Thyroid gland (tissue), 4 donors: ENCODE data around the gene TCEANC. TPM values are rescaled to one million over a fixed set of nuclear protein-coding genes. Genes with fewer than 3 reads are reported as not detected.
"Not testable (repeated sequence)": the region's sequence is repeated elsewhere in the genome, so short reads cannot be mapped to it uniquely, and the experiment has no call there.

ENCODE experiments used
- DNase-seq, 2 donors: peaks; one replicate each; pipeline ENCODE4 v3.0.0-alpha.2; 2019
- H3K27ac ChIP-seq, 3 donors: fragments of 200-600 bp; sonication (generic); 1 replicate in 2 of 3; 2 replicates in 1 of 3; pipeline ENCODE4 v1.5.1; 2016 to 2019; ENCODE audit warnings: mild to moderate bottlenecking in 1 of 3, moderate library complexity in 1 of 3
- H3K27me3 ChIP-seq: fragments of 200-600 bp; sonication (generic); one replicate; pipeline ENCODE4 v1.5.1; 2019
- H3K36me3 ChIP-seq, 2 donors: fragments of 200-600 bp; sonication (generic); one replicate each; pipeline ENCODE4 v1.5.1; 2016 to 2019
- H3K4me1 ChIP-seq, 2 donors: fragments of 200-600 bp; sonication (generic); one replicate each; pipeline ENCODE4 v1.5.1; 2017 to 2019
- H3K4me3 ChIP-seq, 3 donors: fragments of 200-600 bp; sonication (generic); replicated peaks in 1 of 3; 1 replicate in 2 of 3; 2 replicates in 1 of 3; pipeline ENCODE4 v1.5.1; 2016; ENCODE audit warnings: mild to moderate bottlenecking in 1 of 3
- H3K9me3 ChIP-seq: fragments of 200-600 bp; sonication (generic); one replicate; pipeline ENCODE4 v1.5.1; 2017
- POLR2A ChIP-seq, 2 donors: fragments of 450-650 bp; IDR thresholded peaks; one replicate each; pipeline ENCODE4 v1.6.1; 2017; ENCODE audit warnings: antibody characterized with exemption in 2 of 2, mild to moderate bottlenecking in 2 of 2, moderate library complexity in 1 of 2
- WGBS, 2 donors: methylation state at CpG; one replicate each; pipeline ENCODE4 v1.1.5; 2017; 5-methylcytosine and 5-hydroxymethylcytosine counted together
- intact Hi-C: fragments of 100-400 bp; cut with DNase I; formaldehyde crosslinking; loops from one replicate; pipeline ENCODE4 v1.15.1; 2023
- total RNA-seq, 4 donors: library from RNA; depleted of rRNA; stranded (reverse); fragments of >200 nt; gene quantifications; one replicate each; pipeline ENCODE4 v1.2.3, GENCODE V29; 2016
- TF ChIP-seq, protein P1 (sequence below), 6 experiments: fragments of 200-600 bp in 3 of 6; fragments of 450-650 bp in 3 of 6; sonication (generic) in 3 of 6; IDR thresholded peaks; one replicate each; pipeline ENCODE4 v1.5.1; 2016 to 2019; ENCODE audit warnings: antibody characterized with exemption in 6 of 6, mild to moderate bottlenecking in 2 of 6, inconsistent platforms in 1 of 6, moderate library complexity in 1 of 6

TCEANC gene
- total RNA-seq, 4 donors from 2014 or later: 4.5 to 8.6 (median 6.4) TPM

- intact Hi-C loops: no loop called here
- Histone ChIP-seq H3K4me1 (peaks cover 5 to 34% of the 10 kb centered on the region in 2 donors), H3K9me3 (no peaks in the 10 kb centered on the region), H3K36me3 (no peaks in the 10 kb centered on the region), H3K4me3 (no peak overlapping the region), H3K27ac (peak overlapping the region; percentile 81 to 93 (median 87)), H3K27me3 (no peaks in the 10 kb centered on the region)
- no peak for DNase-seq
- TF ChIP-seq, protein P1, sequence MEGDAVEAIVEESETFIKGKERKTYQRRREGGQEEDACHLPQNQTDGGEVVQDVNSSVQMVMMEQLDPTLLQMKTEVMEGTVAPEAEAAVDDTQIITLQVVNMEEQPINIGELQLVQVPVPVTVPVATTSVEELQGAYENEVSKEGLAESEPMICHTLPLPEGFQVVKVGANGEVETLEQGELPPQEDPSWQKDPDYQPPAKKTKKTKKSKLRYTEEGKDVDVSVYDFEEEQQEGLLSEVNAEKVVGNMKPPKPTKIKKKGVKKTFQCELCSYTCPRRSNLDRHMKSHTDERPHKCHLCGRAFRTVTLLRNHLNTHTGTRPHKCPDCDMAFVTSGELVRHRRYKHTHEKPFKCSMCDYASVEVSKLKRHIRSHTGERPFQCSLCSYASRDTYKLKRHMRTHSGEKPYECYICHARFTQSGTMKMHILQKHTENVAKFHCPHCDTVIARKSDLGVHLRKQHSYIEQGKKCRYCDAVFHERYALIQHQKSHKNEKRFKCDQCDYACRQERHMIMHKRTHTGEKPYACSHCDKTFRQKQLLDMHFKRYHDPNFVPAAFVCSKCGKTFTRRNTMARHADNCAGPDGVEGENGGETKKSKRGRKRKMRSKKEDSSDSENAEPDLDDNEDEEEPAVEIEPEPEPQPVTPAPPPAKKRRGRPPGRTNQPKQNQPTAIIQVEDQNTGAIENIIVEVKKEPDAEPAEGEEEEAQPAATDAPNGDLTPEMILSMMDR (IDR thresholded peaks at IDR 0.05): no peak
- no peak for TF ChIP-seq POLR2A (IDR thresholded peaks at IDR 0.05)
Observed at GRCh38 chrX:13667919-13668318, 15.0 kb downstream of the TCEANC start.

DNA sequence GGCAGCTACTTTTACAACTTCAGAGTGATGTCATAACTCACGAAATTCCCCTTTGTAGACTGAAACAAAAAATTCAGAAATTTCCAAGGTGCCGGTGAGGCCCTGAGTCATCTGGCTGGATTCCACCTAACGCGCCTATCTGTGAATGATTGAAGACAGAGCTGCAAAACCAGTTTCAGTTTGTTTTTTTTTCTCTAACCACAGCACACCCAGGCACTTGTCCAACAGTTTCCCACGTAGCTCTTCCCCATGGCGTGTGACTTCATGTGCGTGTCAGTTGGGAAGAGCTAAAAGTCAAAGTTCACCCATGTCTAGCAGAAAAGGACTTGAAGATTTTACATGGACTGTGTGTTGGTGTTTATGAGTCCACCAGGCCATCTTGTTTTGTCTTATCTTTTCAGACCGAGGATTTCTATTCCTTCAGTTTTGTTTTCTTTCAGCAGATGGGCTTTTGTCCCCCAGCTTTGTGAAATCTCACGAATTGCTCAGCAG, 16.4 kb downstream of the TCEANC start:
- H3K27ac ChIP-seq: peak overlapping the region; percentile 87 to 93 (median 93)
- no peaks in the 10 kb centered on the region for H3K36me3 ChIP-seq
- H3K4me3 ChIP-seq: no peak overlapping the region
- DNase-seq: peak; percentile 88
- intact Hi-C loops: no loop called here
- peaks cover 5 to 34% of the 10 kb centered on the region in 2 donors for H3K4me1 ChIP-seq
- WGBS, 2 donors: 6 to 14% methylated on average over 9 of the region's 9 CpGs
- H3K9me3 ChIP-seq: no peaks in the 10 kb centered on the region
- TF ChIP-seq, protein P1 (IDR thresholded peaks at IDR 0.05): no peak
- TF ChIP-seq POLR2A (IDR thresholded peaks at IDR 0.05): no peak
- no peaks in the 10 kb centered on the region for H3K27me3 ChIP-seq

DNA sequence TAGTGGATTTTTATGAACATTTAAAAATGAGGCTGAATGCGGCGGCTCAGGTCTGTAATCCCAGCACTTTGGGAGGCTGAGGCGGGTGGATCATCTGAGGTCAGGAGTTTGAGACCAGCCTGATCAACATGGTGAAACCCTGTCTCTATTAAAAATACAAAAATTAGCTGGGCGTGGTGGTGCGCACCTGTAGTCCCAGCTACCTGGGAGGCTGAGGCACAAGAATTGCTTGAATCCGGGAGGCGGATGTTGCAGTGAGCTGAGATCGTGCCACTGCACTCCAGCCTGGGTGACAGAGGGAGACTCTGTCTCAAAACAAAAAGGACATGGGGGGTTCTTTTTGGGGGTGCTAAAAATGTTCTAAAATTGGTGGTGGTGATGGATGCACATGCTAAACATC, 16.8 kb downstream of the TCEANC start:
- H3K27me3 ChIP-seq, H3K4me3 ChIP-seq, H3K36me3 ChIP-seq, DNase-seq, intact Hi-C loops, H3K9me3 ChIP-seq: not testable (repeated sequence)
- Histone ChIP-seq H3K4me1 (peaks cover 5 to 34% of the 10 kb centered on the region in 2 donors), H3K27ac (peak overlapping the region; percentile 87 to 93 (median 93))
- 90 to 97% methylated on average over 5 to 8 of the region's 8 CpGs for WGBS, 2 donors

DNA sequence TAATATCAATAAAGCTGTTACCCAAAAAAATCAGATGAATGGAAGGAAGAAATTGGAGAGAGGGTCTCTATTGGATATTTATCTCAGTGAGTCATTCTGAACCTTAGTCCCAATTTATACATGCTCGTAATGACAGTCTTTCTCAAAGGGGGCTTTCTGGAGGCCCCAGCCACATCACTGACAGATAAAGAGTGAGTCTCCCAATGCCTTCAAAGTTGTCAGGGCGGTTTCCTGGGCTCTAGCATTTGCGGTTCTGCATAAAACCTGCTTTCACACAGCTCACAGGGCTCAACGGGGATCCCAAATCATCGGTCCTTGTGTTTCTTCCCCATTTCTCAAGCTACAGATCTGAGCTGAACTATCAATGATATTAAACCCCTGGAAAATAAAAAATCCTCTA, 17.3 kb downstream of the TCEANC start:
- H3K4me1 ChIP-seq: peaks cover 5 to 34% of the 10 kb centered on the region in 2 donors
- H3K27ac ChIP-seq: peak overlapping the region in 1 of 3 donors; percentile 93
- no peaks in the 10 kb centered on the region for H3K36me3 ChIP-seq
- 93 to 94% methylated on average over 5 of the region's 5 CpGs for WGBS, 2 donors
- H3K4me3 ChIP-seq: no peak overlapping the region
- intact Hi-C loops: no loop called here
- no peak for DNase-seq
- no peaks in the 10 kb centered on the region for H3K9me3 ChIP-seq
- no peaks in the 10 kb centered on the region for H3K27me3 ChIP-seq
- TF ChIP-seq, protein P1 (IDR thresholded peaks at IDR 0.05): no peak
- TF ChIP-seq POLR2A (IDR thresholded peaks at IDR 0.05): no peak

GRCh38 chrX:13673016-13673415, 20.1 kb downstream of the TCEANC start:
- DNase-seq: no peak
- intact Hi-C loops: no loop called here
- Histone ChIP-seq H3K27me3 (no peaks in the 10 kb centered on the region), H3K9me3 (no peaks in the 10 kb centered on the region), H3K36me3 (no peaks in the 10 kb centered on the region), H3K4me1 (peaks cover 5 to 17% of the 10 kb centered on the region in 2 donors), H3K4me3 (no peak overlapping the region), H3K27ac (no peak overlapping the region)
- no peak for TF ChIP-seq POLR2A (IDR thresholded peaks at IDR 0.05)

DNA sequence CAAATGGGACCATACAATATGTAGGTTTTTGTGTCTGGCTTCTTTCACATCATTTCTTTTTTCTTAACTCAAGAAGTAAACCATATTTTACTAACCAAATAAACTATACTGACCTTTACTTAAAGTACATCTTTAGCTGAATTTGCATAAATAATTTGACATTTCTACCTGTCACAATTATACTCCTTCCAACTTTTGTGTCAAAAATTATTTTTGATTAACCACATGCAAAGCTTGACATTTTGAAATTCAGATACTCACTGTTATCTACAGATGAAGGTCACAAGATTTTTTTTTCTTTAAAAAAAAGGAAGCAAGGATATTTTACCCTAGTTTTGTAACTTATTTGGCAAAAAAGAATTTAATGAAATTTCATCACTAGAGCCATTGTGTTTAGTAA, 23.9 kb downstream of the TCEANC start:
- H3K27ac ChIP-seq: no peak overlapping the region
- no peaks in the 10 kb centered on the region for H3K36me3 ChIP-seq
- no peaks in the 10 kb centered on the region for H3K9me3 ChIP-seq
- TF ChIP-seq POLR2A (IDR thresholded peaks at IDR 0.05): no peak
- TF ChIP-seq, protein P1 (IDR thresholded peaks at IDR 0.05): no peak
- no peak for DNase-seq
- no peak overlapping the region for H3K4me3 ChIP-seq
- no peaks in the 10 kb centered on the region for H3K27me3 ChIP-seq
- no peaks in the 10 kb centered on the region for H3K4me1 ChIP-seq
- intact Hi-C loops: no loop called here

DNA sequence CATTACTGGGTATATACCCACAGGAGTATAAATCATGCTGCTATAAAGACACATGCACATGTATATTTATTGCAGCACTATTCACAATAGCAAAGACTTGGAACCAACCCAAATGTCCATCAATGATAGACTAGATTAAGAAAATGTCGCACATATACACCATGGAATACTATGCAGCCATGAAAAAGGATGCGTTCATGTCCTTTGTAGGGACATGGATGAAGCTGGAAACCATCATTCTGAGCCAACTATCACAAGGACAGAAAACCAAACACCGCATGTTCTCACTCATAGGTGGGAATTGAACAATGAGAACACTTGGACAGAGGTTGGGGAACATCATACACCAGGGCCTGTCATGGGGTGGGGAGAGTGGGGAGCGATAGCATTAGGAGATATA, 26.8 kb downstream of the TCEANC start:
- DNase-seq, H3K4me1 ChIP-seq, H3K27ac ChIP-seq, H3K9me3 ChIP-seq, H3K36me3 ChIP-seq, H3K27me3 ChIP-seq, H3K4me3 ChIP-seq, intact Hi-C loops: not testable (repeated sequence)
- 97 to 98% methylated on average over 3 of the region's 4 CpGs for WGBS, 2 donors
